Prostate gland (tissue), 2 donors: ENCODE results near the gene ADRM1. TPM values are rescaled to one million over a fixed set of nuclear protein-coding genes. Genes with fewer than 3 reads are reported as not detected.

Experiments used
- DNase-seq: peaks from one replicate; pipeline ENCODE4 v3.0.0-alpha.2; 2019; ENCODE audit warnings: low spot score
- H3K27ac ChIP-seq, 2 donors: fragments of 200-600 bp; sonication (generic); 2 replicates each; pipeline ENCODE4 v1.5.1; 2017 to 2019
- H3K27me3 ChIP-seq: fragments of 200-600 bp; sonication (generic); replicated peaks from 2 replicates; pipeline ENCODE4 v1.5.1; 2019; ENCODE audit not compliant: insufficient read depth
- H3K36me3 ChIP-seq, 2 donors: fragments of 200-600 bp; sonication (generic); 1 replicate in 1 of 2; 2 replicates in 1 of 2; pipeline versions ENCODE4 v1.5.1 to v1.8.1; 2017 to 2019
- H3K4me1 ChIP-seq: fragments of 200-600 bp; sonication (generic); replicated peaks from 2 replicates; pipeline ENCODE4 v1.5.1; 2019
- H3K4me3 ChIP-seq, 2 donors: fragments of 200-600 bp; sonication (generic); 2 replicates each; pipeline ENCODE4 v1.5.1; 2017 to 2019
- H3K9me3 ChIP-seq: fragments of 200-600 bp; sonication (generic); 2 replicates; pipeline ENCODE4 v1.5.1; 2017
- CTCF ChIP-seq, 4 experiments: fragments of 200-600 bp in 2 of 4; fragments of 450-650 bp in 2 of 4; sonication (generic) in 2 of 4; IDR thresholded peaks; 1 replicate in 3 of 4; 2 replicates in 1 of 4; pipeline ENCODE4 v1.5.1; 2016 to 2019; ENCODE audit warnings: antibody characterized with exemption in 4 of 4, mild to moderate bottlenecking in 2 of 4, moderate library complexity in 2 of 4
- POLR2A ChIP-seq: fragments of 450-650 bp; IDR thresholded peaks from one replicate; pipeline ENCODE4 v1.6.1; 2016; ENCODE audit warnings: antibody characterized with exemption, mild to moderate bottlenecking
- POLR2AphosphoS5 ChIP-seq: sonication (generic); formaldehyde crosslinking; IDR thresholded peaks from one replicate; pipeline ENCODE4 v1.6.1; 2017; ENCODE audit warnings: antibody characterized with exemption
- WGBS: methylation state at CpG from one replicate; pipeline ENCODE4 v1.1.5; 2018; 5-methylcytosine and 5-hydroxymethylcytosine counted together
- intact Hi-C: fragments of 100-400 bp; cut with DNase I; formaldehyde crosslinking; loops from one replicate; pipeline ENCODE4 v1.14.2; 2022
- total RNA-seq, 2 donors: library from RNA; depleted of rRNA; stranded (reverse); fragments of >200 nt; gene quantifications; one replicate each; pipeline ENCODE4 v1.1.0, GENCODE V29; 2016

Gene ADRM1
- total RNA-seq, 2 donors from 2014 or later: 149 to 207 TPM

GRCh38 chr20:62322492-62323041 is 19.8 kb downstream of the ADRM1 start:
- H3K4me3 ChIP-seq: no peak overlapping the region
- no peaks in the 10 kb centered on the region for H3K9me3 ChIP-seq
- WGBS: 94% methylated on average over 13 of the region's 16 CpGs
- no peaks in the 10 kb centered on the region for H3K27me3 ChIP-seq
- intact Hi-C loops: no loop called here
- TF ChIP-seq POLR2A: no peak
- no peak for TF ChIP-seq POLR2AphosphoS5
- no peak for TF ChIP-seq CTCF (IDR thresholded peaks at IDR 0.05)
- H3K4me1 ChIP-seq: no peaks in the 10 kb centered on the region
- no peaks in the 10 kb centered on the region for H3K36me3 ChIP-seq
- H3K27ac ChIP-seq: no peak overlapping the region
- no peak for DNase-seq

- H3K4me1 ChIP-seq: no peaks in the 10 kb centered on the region
- 86% methylated on average over 51 of the region's 52 CpGs for WGBS
- H3K9me3 ChIP-seq: no peaks in the 10 kb centered on the region
- TF ChIP-seq POLR2AphosphoS5 (no peak), POLR2A (no peak), CTCF (IDR thresholded peaks at IDR 0.05) (no peak)
- DNase-seq: no peak
- no peaks in the 10 kb centered on the region for H3K27me3 ChIP-seq
- no peaks in the 10 kb centered on the region for H3K36me3 ChIP-seq
- intact Hi-C loops: no loop called here
- no peak overlapping the region for H3K27ac ChIP-seq
- H3K4me3 ChIP-seq: no peak overlapping the region
Measured at GRCh38 chr20:62323146-62323979, 20.6 kb downstream of the ADRM1 start.

GRCh38 chr20:62323980-62324906 is 21.4 kb downstream of the ADRM1 start:
- TF ChIP-seq POLR2A (no peak), POLR2AphosphoS5 (no peak), CTCF (IDR thresholded peaks at IDR 0.05) (no peak)
- H3K27ac ChIP-seq: no peak overlapping the region
- no peaks in the 10 kb centered on the region for H3K27me3 ChIP-seq
- intact Hi-C loops: no loop called here
- WGBS: 82% methylated on average over 25 of the region's 25 CpGs
- DNase-seq: no peak
- H3K4me3 ChIP-seq: no peak overlapping the region
- no peaks in the 10 kb centered on the region for H3K9me3 ChIP-seq
- H3K4me1 ChIP-seq: no peaks in the 10 kb centered on the region
- peaks cover 0 to 2% of the 10 kb centered on the region in 2 donors for H3K36me3 ChIP-seq

GRCh38 chr20:62325172-62325905 is 22.5 kb downstream of the ADRM1 start:
- Histone ChIP-seq H3K27me3 (no peaks in the 10 kb centered on the region), H3K27ac (no peak overlapping the region), H3K4me1 (no peaks in the 10 kb centered on the region), H3K9me3 (no peaks in the 10 kb centered on the region), H3K4me3 (no peak overlapping the region), H3K36me3 (peaks cover 0 to 8% of the 10 kb centered on the region in 2 donors)
- WGBS: 92% methylated on average over 13 of the region's 14 CpGs
- TF ChIP-seq POLR2A: no peak
- intact Hi-C loops: no loop called here
- no peak for DNase-seq

- 93% methylated on average over 14 of the region's 14 CpGs for WGBS
- Histone ChIP-seq H3K4me1 (no peaks in the 10 kb centered on the region), H3K36me3 (peaks cover 0 to 13% of the 10 kb centered on the region in 2 donors), H3K4me3 (no peak overlapping the region), H3K27me3 (no peaks in the 10 kb centered on the region), H3K9me3 (no peaks in the 10 kb centered on the region), H3K27ac (no peak overlapping the region)
- intact Hi-C loops: no loop called here
- no peak for DNase-seq
- TF ChIP-seq CTCF (IDR thresholded peaks at IDR 0.05) (no peak), POLR2A (no peak), POLR2AphosphoS5 (no peak)
Measured at GRCh38 chr20:62326559-62326958, 23.8 kb downstream of the ADRM1 start.
